HG03196 (cell line): ENCODE data around the gene PROM2.

Experiments
- ATAC-seq: cut with Tn5 transposase; IDR thresholded peaks from one replicate; pipeline ENCODE4 v1.9.1; 2021; ENCODE audit not compliant: unreplicated experiment

Gene PROM2

GRCh38 chr2:95283562-95283961 lies 9.3 kb downstream of the PROM2 start:
- no peak for ATAC-seq

GRCh38 chr2:95284886-95285541 lies 10.8 kb downstream of the PROM2 start:
- no peak for ATAC-seq

- no peak for ATAC-seq
Measured at GRCh38 chr2:95285542-95285932, 11.3 kb downstream of the PROM2 start.

- ATAC-seq: no peak
Measured at GRCh38 chr2:95287336-95287735, 13.1 kb downstream of the PROM2 start.

- ATAC-seq: no peak
Measured at GRCh38 chr2:95287806-95288205, 13.6 kb downstream of the PROM2 start.

GRCh38 chr2:95289253-95289652 lies 15.0 kb downstream of the PROM2 start:
- ATAC-seq: no peak

- ATAC-seq: no peak
Measured at GRCh38 chr2:95291222-95291621, 17.0 kb downstream of the PROM2 start.

GRCh38 chr2:95292623-95293260 lies 18.5 kb downstream of the PROM2 start:
- ATAC-seq: no peak

- no peak for ATAC-seq
Measured at GRCh38 chr2:95294579-95295250, 20.5 kb downstream of the PROM2 start.

GRCh38 chr2:95295376-95295775 lies 21.1 kb downstream of the PROM2 start:
- ATAC-seq: no peak

- ATAC-seq: no peak
Measured at GRCh38 chr2:95296011-95296410, 21.8 kb downstream of the PROM2 start.

GRCh38 chr2:95296880-95297487 lies 22.7 kb downstream of the PROM2 start, which contains the start of gene KCNIP3:
Gene KCNIP3 (plus strand): TSS chr2:95297347. CDS start chr2:95297439, 92 bp downstream.
- no peak for ATAC-seq

GRCh38 chr2:95297639-95298395 lies 23.6 kb downstream of the PROM2 start:
- ATAC-seq: no peak

- ATAC-seq: no peak
Measured at GRCh38 chr2:95298486-95299111, 24.4 kb downstream of the PROM2 start.

GRCh38 chr2:95299961-95300360 lies 25.7 kb downstream of the PROM2 start:
- ATAC-seq: no peak

GRCh38 chr2:95300450-95300849 lies 26.2 kb downstream of the PROM2 start:
- no peak for ATAC-seq

GRCh38 chr2:95301186-95301585 lies 26.9 kb downstream of the PROM2 start:
- no peak for ATAC-seq

- no peak for ATAC-seq
Measured at GRCh38 chr2:95301876-95302641, 27.8 kb downstream of the PROM2 start.

GRCh38 chr2:95303191-95303919 lies 29.1 kb downstream of the PROM2 start:
- no peak for ATAC-seq
